ENCODE results near the gene RABEP1.

DNA sequence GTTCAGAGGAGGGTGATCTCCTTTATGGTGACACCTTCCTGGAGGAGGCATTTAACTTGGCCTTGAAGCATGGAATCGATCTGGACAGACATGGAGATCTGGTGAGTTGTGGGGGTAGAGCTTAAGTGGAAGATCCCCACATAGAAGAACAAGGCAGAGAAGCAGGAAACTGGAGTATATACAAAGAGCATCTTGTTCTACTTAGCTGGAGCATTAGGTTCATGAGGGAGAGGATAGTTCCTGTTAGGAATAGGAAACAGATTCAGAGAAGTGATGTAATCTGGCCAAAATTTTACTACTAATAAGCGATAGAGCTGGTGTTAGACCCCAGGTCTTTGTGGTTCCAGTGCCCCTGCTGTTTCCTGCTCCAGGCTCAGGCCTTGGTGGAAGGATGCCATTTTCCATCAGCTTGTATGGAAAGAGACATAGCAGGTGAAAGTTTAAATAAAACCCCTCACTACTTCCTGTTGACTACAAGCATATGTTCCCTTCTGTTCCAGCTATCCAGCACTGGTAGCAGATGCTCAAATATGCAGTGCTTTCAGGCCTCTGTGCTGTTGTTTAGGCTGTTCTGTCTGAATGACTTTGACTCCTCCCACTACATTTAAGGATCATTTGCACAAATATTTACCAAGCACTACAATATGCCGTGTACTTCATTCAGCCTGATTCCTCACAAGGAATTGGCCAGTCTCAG, 147.3 kb downstream of the RABEP1 start:
- TF ChIP-seq, protein P1, sequence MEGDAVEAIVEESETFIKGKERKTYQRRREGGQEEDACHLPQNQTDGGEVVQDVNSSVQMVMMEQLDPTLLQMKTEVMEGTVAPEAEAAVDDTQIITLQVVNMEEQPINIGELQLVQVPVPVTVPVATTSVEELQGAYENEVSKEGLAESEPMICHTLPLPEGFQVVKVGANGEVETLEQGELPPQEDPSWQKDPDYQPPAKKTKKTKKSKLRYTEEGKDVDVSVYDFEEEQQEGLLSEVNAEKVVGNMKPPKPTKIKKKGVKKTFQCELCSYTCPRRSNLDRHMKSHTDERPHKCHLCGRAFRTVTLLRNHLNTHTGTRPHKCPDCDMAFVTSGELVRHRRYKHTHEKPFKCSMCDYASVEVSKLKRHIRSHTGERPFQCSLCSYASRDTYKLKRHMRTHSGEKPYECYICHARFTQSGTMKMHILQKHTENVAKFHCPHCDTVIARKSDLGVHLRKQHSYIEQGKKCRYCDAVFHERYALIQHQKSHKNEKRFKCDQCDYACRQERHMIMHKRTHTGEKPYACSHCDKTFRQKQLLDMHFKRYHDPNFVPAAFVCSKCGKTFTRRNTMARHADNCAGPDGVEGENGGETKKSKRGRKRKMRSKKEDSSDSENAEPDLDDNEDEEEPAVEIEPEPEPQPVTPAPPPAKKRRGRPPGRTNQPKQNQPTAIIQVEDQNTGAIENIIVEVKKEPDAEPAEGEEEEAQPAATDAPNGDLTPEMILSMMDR (IDR thresholded peaks at IDR 0.05; ENCODE audit: poor library complexity), result no peak
- TF ChIP-seq EZH2phosphoT487 (IDR thresholded peaks at IDR 0.05; ENCODE audit: low read depth, severe bottlenecking, unreplicated experiment), result no peak
